Activated naive CD4-positive, alpha-beta T cell treated with anti-CD3 and anti-CD28 coated beads, Interleukin-2, amount 10 ng/mL, durations not matched to agents 5 hours and 36 hours (primary cell): ENCODE data around the gene FUT6. TPM values are rescaled to one million over a fixed set of nuclear protein-coding genes. Genes with fewer than 3 reads are reported as not detected.

Source experiments
- total RNA-seq, 2 experiments: library from RNA; stranded (reverse); gene quantifications; one replicate each; pipeline ENCODE4 v1.2.3, GENCODE V29; 2021

Gene FUT6, protein sequence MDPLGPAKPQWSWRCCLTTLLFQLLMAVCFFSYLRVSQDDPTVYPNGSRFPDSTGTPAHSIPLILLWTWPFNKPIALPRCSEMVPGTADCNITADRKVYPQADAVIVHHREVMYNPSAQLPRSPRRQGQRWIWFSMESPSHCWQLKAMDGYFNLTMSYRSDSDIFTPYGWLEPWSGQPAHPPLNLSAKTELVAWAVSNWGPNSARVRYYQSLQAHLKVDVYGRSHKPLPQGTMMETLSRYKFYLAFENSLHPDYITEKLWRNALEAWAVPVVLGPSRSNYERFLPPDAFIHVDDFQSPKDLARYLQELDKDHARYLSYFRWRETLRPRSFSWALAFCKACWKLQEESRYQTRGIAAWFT
- total RNA-seq, result under 1 TPM; 0.18 to 0.22 TPM

GRCh38 chr19:5839065-5840017 lies at the start of gene FUT6:
TSS of gene FUT6 (minus strand) at chr19:5839702. CDS start at chr19:5832567, 7,135 bp downstream.

DNA sequence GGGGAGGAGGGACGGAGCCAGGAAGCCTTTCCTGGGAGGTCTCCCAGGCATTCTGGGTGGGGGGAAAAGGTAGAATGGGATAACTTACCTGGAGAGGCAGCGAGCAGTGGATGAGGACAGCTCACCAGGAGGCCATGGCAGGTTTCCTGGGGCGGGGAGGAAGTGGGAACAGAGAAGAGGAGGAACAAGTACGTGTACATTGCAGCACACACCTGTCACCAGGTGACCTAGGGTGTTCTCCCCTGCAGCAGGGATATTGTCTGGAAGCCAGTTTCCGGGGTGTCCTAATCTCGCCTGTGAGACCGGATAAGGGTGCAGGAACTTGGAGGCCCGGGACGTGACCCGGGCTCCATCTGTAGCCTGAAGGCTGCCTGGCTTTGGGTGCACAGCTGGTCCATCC lies 11.8 kb upstream of the FUT6 start, which contains the start of gene FUT3:
FUT3 (minus strand) TSS at position 148 of the 400 bp plus-strand sequence.

GRCh38 chr19:5804516-5805461 lies 34.7 kb downstream of the FUT6 start, which contains the start of gene NRTN:
TSS of gene NRTN (plus strand) at chr19:5805067. CDS start at chr19:5824166, 19,099 bp downstream.

DNA sequence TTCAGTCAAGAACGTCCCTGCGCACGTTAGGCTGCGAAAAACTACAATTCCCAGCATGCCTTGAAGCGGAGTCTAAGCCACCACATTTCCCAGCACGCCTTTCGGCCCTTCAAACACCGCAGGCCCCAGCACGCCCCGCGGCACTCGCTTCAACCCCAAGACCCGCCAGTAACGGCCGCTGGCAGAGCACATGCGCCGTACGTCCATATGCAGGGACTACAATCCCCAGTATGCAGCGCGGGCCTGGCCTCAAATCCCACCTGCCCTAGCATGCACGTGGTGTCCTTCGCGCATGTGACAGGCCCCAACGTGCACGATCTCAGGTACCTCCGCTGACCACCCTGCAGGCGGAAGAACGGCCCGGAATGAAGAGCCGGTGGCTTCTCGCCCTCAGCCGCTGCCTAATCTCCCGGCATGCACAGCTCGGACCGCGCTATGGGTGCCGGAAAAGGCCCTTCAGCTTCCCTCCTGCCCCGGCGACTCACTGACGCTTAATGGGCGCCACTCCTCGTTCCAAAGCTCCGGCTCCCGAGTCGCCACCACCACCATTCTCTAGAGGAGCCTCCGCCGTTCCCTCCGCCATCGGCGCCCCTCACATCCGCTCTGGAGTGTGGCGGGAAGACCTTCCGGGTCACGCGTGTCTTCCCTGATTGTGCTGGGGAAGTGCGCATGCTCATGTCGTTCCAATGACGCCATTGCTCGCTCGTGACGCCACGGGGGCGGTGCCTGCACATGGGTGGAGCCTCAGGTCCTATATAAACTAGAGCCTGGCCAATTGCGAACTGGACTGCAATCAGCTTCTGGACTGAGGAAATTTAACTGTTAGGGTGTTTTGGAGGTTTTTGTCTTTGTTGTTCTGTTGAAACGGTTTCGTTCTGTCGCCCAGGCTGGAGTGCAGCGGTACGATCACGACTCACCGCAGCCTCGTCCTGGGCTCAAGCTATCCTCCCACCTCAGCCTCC lies 48.7 kb downstream of the FUT6 start, which contains the start of gene DUS3L:
DUS3L (minus strand) TSS at position 605 of the 962 bp plus-strand sequence; CDS start at position 583, 22 bp downstream.

DNA sequence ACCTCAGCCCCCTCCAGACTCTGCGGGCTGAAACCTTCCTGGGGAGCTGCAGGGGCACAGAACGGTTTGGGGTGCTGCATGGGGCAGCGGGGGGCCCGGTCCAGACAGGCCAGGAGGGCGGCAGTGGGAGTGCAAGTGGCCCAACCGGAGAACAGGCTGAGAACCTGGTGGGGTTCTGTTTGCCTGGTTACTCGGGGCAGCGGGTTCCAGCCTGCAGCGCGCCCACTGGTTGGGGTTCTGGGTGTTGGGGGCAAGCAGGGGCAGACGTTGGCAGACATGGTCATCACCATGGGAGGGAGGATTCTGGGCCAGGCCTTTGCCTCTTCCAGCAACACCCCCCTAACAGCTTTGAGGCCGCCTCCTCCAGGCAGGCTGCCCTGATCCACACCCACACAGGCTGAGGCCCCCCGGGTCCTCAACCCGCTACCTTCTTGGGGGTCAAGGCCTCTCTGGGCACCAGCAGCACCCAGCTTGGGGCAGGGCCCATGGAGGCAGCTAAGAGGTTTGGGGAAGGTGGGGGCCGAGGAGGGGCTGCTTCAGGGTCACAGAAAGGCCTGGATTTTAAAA lies 54.8 kb downstream of the FUT6 start, which contains the start of gene PRR22:
PRR22 (minus strand) TSS at position 166 of the 567 bp plus-strand sequence; CDS start at position 80, 86 bp downstream.

Other genes starting within 250 kb of the FUT6 start
- gene SAFB2, start 216.9 kb downstream of the FUT6 start, total RNA-seq, result 10 to 100 TPM; 82.8 to 84.2 TPM
- 100 to 1,000 TPM; 119 to 125 TPM for gene SAFB, start 216.6 kb downstream of the FUT6 start, total RNA-seq
- gene MICOS13, start 159.2 kb downstream of the FUT6 start, total RNA-seq, result 10 to 100 TPM; 48.0 to 49.3 TPM
- 1 to 10 TPM; 2.5 to 2.7 TPM for gene HSD11B1L, start 158.7 kb downstream of the FUT6 start, total RNA-seq
- 1,000 to 10,000 TPM; 1,238 to 1,320 TPM for gene RPL36, start 149.4 kb downstream of the FUT6 start, total RNA-seq
- 10 to 100 TPM; 72.7 to 78.6 TPM for gene LONP1, start 119.6 kb downstream of the FUT6 start, total RNA-seq
- gene CATSPERD, start 119.1 kb downstream of the FUT6 start, total RNA-seq, result not detected
- gene PRR22, start 55.0 kb downstream of the FUT6 start, total RNA-seq, result 1 to 10 TPM; 3.5 to 4.9 TPM
- gene DUS3L, start 48.5 kb downstream of the FUT6 start, total RNA-seq, result 10 to 100 TPM; 49.0 to 62.3 TPM
- gene NRTN, start 34.6 kb downstream of the FUT6 start, total RNA-seq, result under 1 TPM in 1 of 2 experiments, not detected in 1; 0.29 TPM
- not detected for gene FUT3, start 11.7 kb upstream of the FUT6 start, total RNA-seq
- gene FUT5, start 30.8 kb upstream of the FUT6 start, total RNA-seq, result under 1 TPM in 1 of 2 experiments, not detected in 1; 0.19 TPM
- gene NDUFA11, start 64.1 kb upstream of the FUT6 start, total RNA-seq, result 100 to 1,000 TPM; 212 to 226 TPM
- 10 to 100 TPM; 12.9 to 13.8 TPM for gene VMAC, start 65.2 kb upstream of the FUT6 start, total RNA-seq
- 10 to 100 TPM; 22.1 to 24.3 TPM for gene CAPS, start 74.6 kb upstream of the FUT6 start, total RNA-seq
- 10 to 100 TPM; 78.3 to 79.2 TPM for gene RANBP3, start 138.4 kb upstream of the FUT6 start, total RNA-seq